Breast epithelium (tissue), 3 donors: ENCODE data around the gene BRAP.

ENCODE experiments used
- POLR2A ChIP-seq: fragments of 450-650 bp; IDR thresholded peaks from one replicate; pipeline ENCODE4 v1.6.1; 2016; ENCODE audit warnings: antibody characterized with exemption, mild to moderate bottlenecking, moderate library complexity
- POLR2AphosphoS5 ChIP-seq, 3 donors: sonication (generic); formaldehyde crosslinking; IDR thresholded peaks; one replicate each; pipeline ENCODE4 v1.6.1; 2017; ENCODE audit warnings: antibody characterized with exemption in 3 of 3
- TF ChIP-seq, protein P1 (sequence below), 3 donors: fragments of 450-650 bp; IDR thresholded peaks; one replicate each; pipeline ENCODE4 v1.5.1; 2016 to 2017; ENCODE audit warnings: antibody characterized with exemption in 3 of 3, mild to moderate bottlenecking in 3 of 3, moderate library complexity in 3 of 3

DNA sequence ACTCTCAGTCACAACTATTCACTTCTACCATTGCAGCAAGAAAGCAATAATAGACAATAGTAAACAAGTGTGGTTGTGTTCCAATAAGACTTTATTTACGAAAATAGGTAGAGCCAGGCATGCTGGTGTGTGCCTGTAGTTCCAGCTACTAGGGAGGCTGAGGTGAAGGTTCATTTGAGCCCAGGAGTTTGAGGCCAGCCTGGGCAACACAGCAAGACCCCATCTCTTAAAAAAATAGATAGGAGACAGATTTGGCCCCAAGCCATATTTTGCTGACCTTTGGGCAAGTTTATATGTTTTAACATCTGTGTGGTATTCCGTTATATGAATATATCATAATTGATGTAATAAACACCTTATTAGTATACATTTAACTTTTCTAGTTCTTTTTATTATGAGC, 14.2 kb upstream of the BRAP start:
- TF ChIP-seq, protein P1, sequence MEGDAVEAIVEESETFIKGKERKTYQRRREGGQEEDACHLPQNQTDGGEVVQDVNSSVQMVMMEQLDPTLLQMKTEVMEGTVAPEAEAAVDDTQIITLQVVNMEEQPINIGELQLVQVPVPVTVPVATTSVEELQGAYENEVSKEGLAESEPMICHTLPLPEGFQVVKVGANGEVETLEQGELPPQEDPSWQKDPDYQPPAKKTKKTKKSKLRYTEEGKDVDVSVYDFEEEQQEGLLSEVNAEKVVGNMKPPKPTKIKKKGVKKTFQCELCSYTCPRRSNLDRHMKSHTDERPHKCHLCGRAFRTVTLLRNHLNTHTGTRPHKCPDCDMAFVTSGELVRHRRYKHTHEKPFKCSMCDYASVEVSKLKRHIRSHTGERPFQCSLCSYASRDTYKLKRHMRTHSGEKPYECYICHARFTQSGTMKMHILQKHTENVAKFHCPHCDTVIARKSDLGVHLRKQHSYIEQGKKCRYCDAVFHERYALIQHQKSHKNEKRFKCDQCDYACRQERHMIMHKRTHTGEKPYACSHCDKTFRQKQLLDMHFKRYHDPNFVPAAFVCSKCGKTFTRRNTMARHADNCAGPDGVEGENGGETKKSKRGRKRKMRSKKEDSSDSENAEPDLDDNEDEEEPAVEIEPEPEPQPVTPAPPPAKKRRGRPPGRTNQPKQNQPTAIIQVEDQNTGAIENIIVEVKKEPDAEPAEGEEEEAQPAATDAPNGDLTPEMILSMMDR (IDR thresholded peaks at IDR 0.05), result no peak
- TF ChIP-seq POLR2AphosphoS5 (IDR thresholded peaks at IDR 0.05) (no peak), POLR2A (no peak)
